Hepatocyte (in vitro differentiated cells): ENCODE measurements around the gene TH.

Experiments
- CTCF ChIP-seq: fragments of 200-600 bp; sonication (generic); IDR thresholded peaks from 2 replicates; pipeline ENCODE4 v1.5.1; 2016; ENCODE audit warnings: antibody characterized with exemption, mild to moderate bottlenecking; ENCODE audit not compliant: poor library complexity
- EZH2 ChIP-seq: fragments of 200-600 bp; sonication (generic); IDR thresholded peaks from 2 replicates; pipeline ENCODE4 v1.6.1; 2016; ENCODE audit warnings: antibody characterized with exemption, mild to moderate bottlenecking, borderline replicate concordance
- EZH2phosphoT487 ChIP-seq: fragments of 200-600 bp; sonication (generic); IDR thresholded peaks from one replicate; pipeline ENCODE4 v1.6.1; 2018; ENCODE audit warnings: antibody characterized with exemption, mild to moderate bottlenecking, low read depth, moderate library complexity; ENCODE audit not compliant: unreplicated experiment, severe bottlenecking

- no peak for TF ChIP-seq EZH2
- no peak for TF ChIP-seq CTCF
- TF ChIP-seq EZH2phosphoT487 = no peak
Observed at GRCh38 chr11:2178906-2179494, 7.4 kb upstream of the TH start.
